Neural cell (in vitro differentiated cells): ENCODE data around the gene RGS17.

Experiments used
- CTCF ChIP-seq: fragments of 450-650 bp; IDR thresholded peaks from 2 replicates; pipeline ENCODE4 v1.5.1; 2014; ENCODE audit warnings: antibody characterized with exemption, mild to moderate bottlenecking, moderate library complexity; ENCODE audit not compliant: poor library complexity, severe bottlenecking
- EZH2 ChIP-seq: fragments of 200-600, 300-800 bp; shearing (Covaris generic), sonication (generic); IDR thresholded peaks from 2 replicates; pipeline ENCODE4 v1.6.1; 2014; ENCODE audit warnings: antibody characterized with exemption, low read length, borderline replicate concordance, mild to moderate bottlenecking; ENCODE audit not compliant: insufficient read depth, poor library complexity, severe bottlenecking
- POLR2AphosphoS5 ChIP-seq: IDR thresholded peaks from 2 replicates; pipeline ENCODE4 v1.6.1; 2012
- TAF1 ChIP-seq: IDR thresholded peaks from 2 replicates; pipeline ENCODE4 v1.6.1; 2012; ENCODE audit warnings: low read depth
- TF ChIP-seq, protein P1 (sequence below): IDR thresholded peaks from 2 replicates; pipeline ENCODE4 v1.6.1; 2012; ENCODE audit warnings: borderline replicate concordance

GRCh38 chr6:153038378-153039057 lies 92.6 kb downstream of the RGS17 start:
- no peak for TF ChIP-seq CTCF
- no peak for TF ChIP-seq TAF1
- TF ChIP-seq, protein P1, sequence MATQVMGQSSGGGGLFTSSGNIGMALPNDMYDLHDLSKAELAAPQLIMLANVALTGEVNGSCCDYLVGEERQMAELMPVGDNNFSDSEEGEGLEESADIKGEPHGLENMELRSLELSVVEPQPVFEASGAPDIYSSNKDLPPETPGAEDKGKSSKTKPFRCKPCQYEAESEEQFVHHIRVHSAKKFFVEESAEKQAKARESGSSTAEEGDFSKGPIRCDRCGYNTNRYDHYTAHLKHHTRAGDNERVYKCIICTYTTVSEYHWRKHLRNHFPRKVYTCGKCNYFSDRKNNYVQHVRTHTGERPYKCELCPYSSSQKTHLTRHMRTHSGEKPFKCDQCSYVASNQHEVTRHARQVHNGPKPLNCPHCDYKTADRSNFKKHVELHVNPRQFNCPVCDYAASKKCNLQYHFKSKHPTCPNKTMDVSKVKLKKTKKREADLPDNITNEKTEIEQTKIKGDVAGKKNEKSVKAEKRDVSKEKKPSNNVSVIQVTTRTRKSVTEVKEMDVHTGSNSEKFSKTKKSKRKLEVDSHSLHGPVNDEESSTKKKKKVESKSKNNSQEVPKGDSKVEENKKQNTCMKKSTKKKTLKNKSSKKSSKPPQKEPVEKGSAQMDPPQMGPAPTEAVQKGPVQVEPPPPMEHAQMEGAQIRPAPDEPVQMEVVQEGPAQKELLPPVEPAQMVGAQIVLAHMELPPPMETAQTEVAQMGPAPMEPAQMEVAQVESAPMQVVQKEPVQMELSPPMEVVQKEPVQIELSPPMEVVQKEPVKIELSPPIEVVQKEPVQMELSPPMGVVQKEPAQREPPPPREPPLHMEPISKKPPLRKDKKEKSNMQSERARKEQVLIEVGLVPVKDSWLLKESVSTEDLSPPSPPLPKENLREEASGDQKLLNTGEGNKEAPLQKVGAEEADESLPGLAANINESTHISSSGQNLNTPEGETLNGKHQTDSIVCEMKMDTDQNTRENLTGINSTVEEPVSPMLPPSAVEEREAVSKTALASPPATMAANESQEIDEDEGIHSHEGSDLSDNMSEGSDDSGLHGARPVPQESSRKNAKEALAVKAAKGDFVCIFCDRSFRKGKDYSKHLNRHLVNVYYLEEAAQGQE, result no peak
- TF ChIP-seq POLR2AphosphoS5, result no peak
- no peak for TF ChIP-seq EZH2
